Endothelial cell of umbilical vein (primary cell): ENCODE measurements around the gene SLC6A20. TPM values are rescaled to one million over a fixed set of nuclear protein-coding genes. Genes with fewer than 3 reads are reported as not detected.

Experiments used
- BruUV-seq: library from RNA; stranded (reverse); fragments of 400-500 nt; replicated peaks from 2 replicates; lab custom pipeline; 2021; lab: Mats Ljungman, UMichigan
- CTCF ChIA-PET: fragments of 300-600, 350-600 bp; sonication (Branson Sonifier 250); formaldehyde crosslinking; loops from one replicate; lab custom pipeline; 2021; ENCODE audit warnings: antibody characterized with exemption, inconsistent platforms; lab: Charles Lee
- POLR2A ChIA-PET: fragments of 300-600, 350-600 bp; sonication (Branson Sonifier 250); formaldehyde crosslinking; loops from one replicate; lab custom pipeline; 2021; ENCODE audit warnings: antibody characterized with exemption, inconsistent platforms; lab: Charles Lee
- DNase-seq: peaks from one replicate; pipeline ENCODE4 v3.0.0-alpha.2; 2011; ENCODE audit warnings: low read depth, low spot score
- FAIRE-seq: peaks from 2 replicates; lab custom pipeline; 2011; peaks lifted over from hg19 to GRCh38; lab: Jason Lieb, UNC
- H2AFZ ChIP-seq: 2 replicates; pipeline ENCODE4 v1.6.0; 2012; ENCODE audit warnings: low read depth, low read length, control low read depth, inconsistent platforms
- H3K27ac ChIP-seq: 2 replicates; pipeline ENCODE4 v1.5.1; 2011; ENCODE audit warnings: low read depth, mild to moderate bottlenecking, control low read depth, low read length, moderate library complexity; ENCODE audit not compliant: insufficient read depth
- H3K27me3 ChIP-seq, 2 experiments: 2 replicates each; pipeline versions ENCODE4 v1.6.0 to v1.6.1; 2011; ENCODE audit warnings: low read length in 2 of 2, mixed read lengths in 1 of 2; ENCODE audit not compliant: control insufficient read depth in 2 of 2, insufficient read depth in 2 of 2
- H3K36me3 ChIP-seq, 2 experiments: 2 replicates in 1 of 2; 3 replicates in 1 of 2; pipeline ENCODE4 v1.5.1; 2011; ENCODE audit warnings: low read length in 2 of 2, mild to moderate bottlenecking in 1 of 2, moderate library complexity in 1 of 2; ENCODE audit not compliant: control insufficient read depth in 2 of 2, insufficient read depth in 2 of 2; ENCODE audit errors: extremely low read depth in 1 of 2
- H3K4me1 ChIP-seq: 3 replicates; pipeline ENCODE4 v1.5.1; 2011; ENCODE audit warnings: mild to moderate bottlenecking, low read length; ENCODE audit not compliant: control insufficient read depth, insufficient read depth; ENCODE audit errors: extremely low read depth
- H3K4me2 ChIP-seq: 2 replicates; pipeline ENCODE4 v1.6.1; 2011; ENCODE audit warnings: low read length, control low read depth, mixed read lengths; ENCODE audit not compliant: insufficient read depth
- H3K4me3 ChIP-seq, 3 experiments: fragments of 200-600 bp in 1 of 3; sonication (generic), shearing (Covaris generic) in 1 of 3; replicated peaks in 1 of 3; 2 replicates each; pipeline ENCODE4 v1.5.1; 2011 to 2016; ENCODE audit warnings: control low read depth in 3 of 3, low read length in 3 of 3, mild to moderate bottlenecking in 2 of 3, inconsistent platforms in 1 of 3, low read depth in 1 of 3, moderate library complexity in 1 of 3; ENCODE audit not compliant: insufficient read depth in 1 of 3
- H3K79me2 ChIP-seq: 2 replicates; pipeline ENCODE4 v1.6.0; 2012; ENCODE audit warnings: low read length, inconsistent platforms; ENCODE audit not compliant: control insufficient read depth, insufficient read depth
- H3K9ac ChIP-seq: replicated peaks from 2 replicates; pipeline ENCODE3; 2011; ENCODE audit warnings: low read length, control low read depth; ENCODE audit not compliant: insufficient read depth; ENCODE audit errors: extremely low read depth
- H3K9me1 ChIP-seq: replicated peaks from 3 replicates; pipeline ENCODE4 v1.6.0; 2011; ENCODE audit warnings: mild to moderate bottlenecking, low read length; ENCODE audit not compliant: control insufficient read depth, insufficient read depth; ENCODE audit errors: extremely low read depth
- H3K9me3 ChIP-seq: replicated peaks from 2 replicates; pipeline ENCODE4 v1.5.1; 2012; ENCODE audit warnings: low read length, inconsistent platforms; ENCODE audit not compliant: control insufficient read depth, insufficient read depth
- H4K20me1 ChIP-seq: replicated peaks from 2 replicates; pipeline ENCODE3; 2011; ENCODE audit warnings: mild to moderate bottlenecking, low read length; ENCODE audit not compliant: control insufficient read depth, insufficient read depth; ENCODE audit errors: extremely low read depth
- EZH2 ChIP-seq: IDR thresholded peaks from 2 replicates; pipeline ENCODE4 v1.6.1; 2012; ENCODE audit warnings: borderline replicate concordance, low read depth, mild to moderate bottlenecking, moderate library complexity, low read length, inconsistent platforms; ENCODE audit not compliant: severe bottlenecking
- FOS ChIP-seq: IDR thresholded peaks from 2 replicates; pipeline ENCODE4 v1.6.1; 2011; ENCODE audit warnings: mild to moderate bottlenecking, low read length, moderate library complexity, borderline replicate concordance; ENCODE audit not compliant: insufficient read depth
- GATA2 ChIP-seq: IDR thresholded peaks from 2 replicates; pipeline ENCODE4 v1.7.0; 2011; ENCODE audit warnings: low read depth, mild to moderate bottlenecking, moderate library complexity, mixed read lengths, low read length; ENCODE audit not compliant: insufficient read length, insufficient read depth
- JUN ChIP-seq: IDR thresholded peaks from 2 replicates; pipeline ENCODE4 v1.6.1; 2011; ENCODE audit warnings: borderline replicate concordance, low read depth; ENCODE audit not compliant: insufficient read length, insufficient read depth
- MYC ChIP-seq: IDR thresholded peaks from one replicate; pipeline ENCODE4 v1.6.1; 2011; ENCODE audit warnings: mild to moderate bottlenecking, low read depth, low read length
- POLR2A ChIP-seq: IDR thresholded peaks from 2 replicates; pipeline ENCODE4 v1.6.1; 2012; ENCODE audit warnings: low read depth, mild to moderate bottlenecking, control low read depth, low read length
- POLR2AphosphoS5 ChIP-seq: IDR thresholded peaks from 2 replicates; pipeline ENCODE4 v1.6.1; 2012; ENCODE audit warnings: low read depth, mild to moderate bottlenecking, control low read depth, low read length, moderate library complexity; ENCODE audit not compliant: insufficient read depth
- dilution Hi-C: fragments of 300-500 bp; cut with MboI; formaldehyde crosslinking; loops from one replicate; pipeline ENCODE4 v1.15.0; 2019; ENCODE audit warnings: low sequenced_read_pairs; ENCODE audit not compliant: extremely low pct_ligation_motif_present
- intact Hi-C: fragments of 100-400 bp; cut with micrococcal nuclease; formaldehyde crosslinking; loops from one replicate; pipeline ENCODE4 v1.10.0; 2022
- polyA plus RNA-seq, 4 experiments: library from polyadenylated mRNA; depleted of rRNA in 3 of 4; stranded (reverse) in 3 of 4; unstranded in 1 of 4; fragments of >200 nt; gene quantifications; 2 replicates each; pipeline versions ENCODE4 v1.2.1 to v1.2.3, GENCODE V29; 2011 to 2012; ENCODE audit warnings: missing spikeins in 1 of 4
- total RNA-seq: library from RNA; stranded (reverse); gene quantifications from 2 replicates; pipeline ENCODE4 v1.2.3, GENCODE V29; 2021
- TF ChIP-seq, protein P1 (sequence below), 2 donors: IDR thresholded peaks; 1 replicate in 1 of 2; 2 replicates in 1 of 2; pipeline ENCODE4 v1.5.1; 2011; ENCODE audit warnings: low read length in 2 of 2, mild to moderate bottlenecking in 2 of 2, moderate library complexity in 2 of 2, control low read depth in 1 of 2, inconsistent platforms in 1 of 2, low read depth in 1 of 2; ENCODE audit not compliant: insufficient read depth in 1 of 2; ENCODE audit errors: extremely low read depth in 1 of 2
- TF ChIP-seq, protein P2 (sequence below): IDR thresholded peaks from 2 replicates; pipeline ENCODE4 v1.6.1; 2011; ENCODE audit not compliant: insufficient read depth, insufficient read length

Gene SLC6A20
- total and polyA plus RNA-seq, 2 donors (not counting 3 experiments of a cell fraction or from before 2014, with no cell fraction given), result not detected

DNA sequence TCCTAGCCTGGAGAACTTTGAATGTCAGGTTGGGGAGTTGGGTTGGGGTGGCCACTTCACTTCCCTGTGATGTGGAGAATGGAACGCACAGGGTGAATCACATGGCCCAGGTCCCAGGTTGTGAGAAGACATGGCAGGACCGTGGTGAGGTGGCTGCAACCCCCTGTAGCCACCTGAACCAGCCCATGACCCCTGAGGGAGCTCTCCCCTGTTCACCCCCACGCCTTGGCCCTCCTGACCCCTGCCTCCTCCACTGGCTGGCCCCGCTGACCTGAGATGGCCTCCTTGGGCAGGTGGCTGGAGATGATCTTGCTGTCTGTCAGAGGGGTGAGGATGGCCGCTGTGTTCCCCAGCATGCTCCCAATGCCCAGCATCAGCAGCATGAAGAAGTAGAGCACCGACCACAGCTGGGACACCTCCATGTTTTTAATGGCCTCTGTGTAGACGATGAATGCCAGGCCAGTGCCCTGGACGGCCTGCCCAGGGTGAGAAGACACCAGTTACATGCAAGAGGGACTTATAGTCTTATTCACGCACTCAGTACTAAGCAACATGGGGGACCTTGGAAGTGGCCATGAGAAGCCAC lies 31.0 kb downstream of the SLC6A20 start:
- no peak overlapping the region for H3K27ac ChIP-seq
- H3K4me3 ChIP-seq, result no peak overlapping the region
- no peak overlapping the region for H3K4me2 ChIP-seq
- H4K20me1 ChIP-seq, result no peaks in the 10 kb centered on the region
- dilution Hi-C loops, result no loop called here
- no peaks in the 10 kb centered on the region for H3K9me3 ChIP-seq
- no TSS peak for BruUV-seq
- DNase-seq, result no peak
- ChIA-PET CTCF (no interaction called here), POLR2A (no interaction called here)
- no peaks in the 10 kb centered on the region for H3K79me2 ChIP-seq
- TF ChIP-seq, protein P1, sequence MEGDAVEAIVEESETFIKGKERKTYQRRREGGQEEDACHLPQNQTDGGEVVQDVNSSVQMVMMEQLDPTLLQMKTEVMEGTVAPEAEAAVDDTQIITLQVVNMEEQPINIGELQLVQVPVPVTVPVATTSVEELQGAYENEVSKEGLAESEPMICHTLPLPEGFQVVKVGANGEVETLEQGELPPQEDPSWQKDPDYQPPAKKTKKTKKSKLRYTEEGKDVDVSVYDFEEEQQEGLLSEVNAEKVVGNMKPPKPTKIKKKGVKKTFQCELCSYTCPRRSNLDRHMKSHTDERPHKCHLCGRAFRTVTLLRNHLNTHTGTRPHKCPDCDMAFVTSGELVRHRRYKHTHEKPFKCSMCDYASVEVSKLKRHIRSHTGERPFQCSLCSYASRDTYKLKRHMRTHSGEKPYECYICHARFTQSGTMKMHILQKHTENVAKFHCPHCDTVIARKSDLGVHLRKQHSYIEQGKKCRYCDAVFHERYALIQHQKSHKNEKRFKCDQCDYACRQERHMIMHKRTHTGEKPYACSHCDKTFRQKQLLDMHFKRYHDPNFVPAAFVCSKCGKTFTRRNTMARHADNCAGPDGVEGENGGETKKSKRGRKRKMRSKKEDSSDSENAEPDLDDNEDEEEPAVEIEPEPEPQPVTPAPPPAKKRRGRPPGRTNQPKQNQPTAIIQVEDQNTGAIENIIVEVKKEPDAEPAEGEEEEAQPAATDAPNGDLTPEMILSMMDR (IDR thresholded peaks at IDR 0.05; ENCODE audit: extremely low read depth in 1 of 2, insufficient read depth in 1 of 2, low read depth in 1 of 2, low read length in 2 of 2), result no peak
- TF ChIP-seq FOS (no peak), POLR2A (no peak), GATA2 (no peak), POLR2AphosphoS5 (no peak), EZH2 (no peak), JUN (no peak), MYC (no peak)
- TF ChIP-seq, protein P2, sequence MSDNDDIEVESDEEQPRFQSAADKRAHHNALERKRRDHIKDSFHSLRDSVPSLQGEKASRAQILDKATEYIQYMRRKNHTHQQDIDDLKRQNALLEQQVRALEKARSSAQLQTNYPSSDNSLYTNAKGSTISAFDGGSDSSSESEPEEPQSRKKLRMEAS, result no peak
- H3K36me3 ChIP-seq, result no peaks in the 10 kb centered on the region
- no peak overlapping the region for H3K9ac ChIP-seq
- H3K4me1 ChIP-seq, result no peaks in the 10 kb centered on the region
- FAIRE-seq, result no peak
- H3K27me3 ChIP-seq, result peaks cover 7 to 20% of the 10 kb centered on the region in 2 experiments
- intact Hi-C loops, result no loop called here
- no peaks in the 10 kb centered on the region for H3K9me1 ChIP-seq
- no peak overlapping the region for H2AFZ ChIP-seq
